Measurements from ENCODE around the gene JMJD1C.
A peak's percentile ranks its signal among the peaks of the same experiment; 100 is the strongest.
"Not testable (repeated sequence)": the region's sequence is repeated elsewhere in the genome, so short reads cannot be mapped to it uniquely, and the experiment has no call there.

JMJD1C gene, protein sequence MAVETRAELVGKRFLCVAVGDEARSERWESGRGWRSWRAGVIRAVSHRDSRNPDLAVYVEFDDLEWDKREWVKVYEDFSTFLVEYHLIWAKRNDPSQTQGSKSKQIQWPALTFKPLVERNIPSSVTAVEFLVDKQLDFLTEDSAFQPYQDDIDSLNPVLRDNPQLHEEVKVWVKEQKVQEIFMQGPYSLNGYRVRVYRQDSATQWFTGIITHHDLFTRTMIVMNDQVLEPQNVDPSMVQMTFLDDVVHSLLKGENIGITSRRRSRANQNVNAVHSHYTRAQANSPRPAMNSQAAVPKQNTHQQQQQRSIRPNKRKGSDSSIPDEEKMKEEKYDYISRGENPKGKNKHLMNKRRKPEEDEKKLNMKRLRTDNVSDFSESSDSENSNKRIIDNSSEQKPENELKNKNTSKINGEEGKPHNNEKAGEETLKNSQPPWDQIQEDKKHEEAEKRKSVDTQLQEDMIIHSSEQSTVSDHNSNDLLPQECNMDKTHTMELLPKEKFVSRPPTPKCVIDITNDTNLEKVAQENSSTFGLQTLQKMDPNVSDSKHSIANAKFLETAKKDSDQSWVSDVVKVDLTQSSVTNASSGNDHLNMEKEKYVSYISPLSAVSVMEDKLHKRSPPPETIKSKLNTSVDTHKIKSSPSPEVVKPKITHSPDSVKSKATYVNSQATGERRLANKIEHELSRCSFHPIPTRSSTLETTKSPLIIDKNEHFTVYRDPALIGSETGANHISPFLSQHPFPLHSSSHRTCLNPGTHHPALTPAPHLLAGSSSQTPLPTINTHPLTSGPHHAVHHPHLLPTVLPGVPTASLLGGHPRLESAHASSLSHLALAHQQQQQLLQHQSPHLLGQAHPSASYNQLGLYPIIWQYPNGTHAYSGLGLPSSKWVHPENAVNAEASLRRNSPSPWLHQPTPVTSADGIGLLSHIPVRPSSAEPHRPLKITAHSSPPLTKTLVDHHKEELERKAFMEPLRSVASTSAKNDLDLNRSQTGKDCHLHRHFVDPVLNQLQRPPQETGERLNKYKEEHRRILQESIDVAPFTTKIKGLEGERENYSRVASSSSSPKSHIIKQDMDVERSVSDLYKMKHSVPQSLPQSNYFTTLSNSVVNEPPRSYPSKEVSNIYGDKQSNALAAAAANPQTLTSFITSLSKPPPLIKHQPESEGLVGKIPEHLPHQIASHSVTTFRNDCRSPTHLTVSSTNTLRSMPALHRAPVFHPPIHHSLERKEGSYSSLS (N-terminal part only)

DNA sequence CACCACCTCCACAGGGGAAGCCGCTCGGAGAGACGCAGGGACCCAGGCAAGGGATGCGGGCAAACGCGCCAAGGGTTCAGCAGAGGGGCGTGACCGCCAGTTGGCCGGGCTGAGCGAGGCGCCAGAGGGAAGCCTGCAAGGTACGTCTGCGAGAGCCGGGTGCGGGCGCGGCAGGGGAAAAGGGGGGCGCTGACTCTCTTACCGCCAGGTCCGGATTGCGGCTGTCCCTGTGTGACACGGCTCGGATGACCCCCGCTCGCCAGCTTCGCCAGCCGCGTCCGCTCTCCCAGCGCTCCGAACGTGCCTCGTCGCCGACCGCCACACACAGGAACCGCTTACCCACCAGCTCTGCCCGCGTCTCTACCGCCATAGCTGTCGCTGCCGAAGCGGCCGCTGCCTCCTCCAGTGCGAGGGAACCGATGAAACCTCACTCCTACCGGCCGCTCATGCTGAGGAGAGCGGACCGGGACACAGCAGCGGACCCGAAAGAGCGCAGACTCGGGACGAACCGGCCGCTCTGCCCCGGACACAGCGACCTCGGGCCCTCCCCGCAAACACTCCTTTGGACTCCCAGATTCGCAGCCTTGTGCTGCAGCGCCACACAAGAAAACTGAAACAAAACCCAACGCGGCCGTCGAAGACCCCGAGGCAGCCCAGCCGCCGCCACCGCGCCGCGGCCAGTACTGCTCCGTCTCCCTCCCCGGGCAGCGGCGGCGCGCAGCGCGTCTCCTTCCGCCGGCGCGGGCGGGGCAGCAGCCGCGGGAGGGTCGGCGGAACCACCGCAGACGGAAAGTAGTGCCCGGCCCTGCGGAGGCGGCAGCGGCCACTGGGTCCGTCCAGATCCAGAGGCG is at the start of gene JMJD1C:
JMJD1C (minus strand) TSS at position 685 of the 851 bp plus-strand sequence; CDS start at position 370, 315 bp downstream.
- DNase-seq (ENCODE audit: low read depth in 2 of 3, low spot score in 1 of 3) = peak in 2 of 3 donors; percentile 21 to 51

- DNase-seq (ENCODE audit: low read depth in 2 of 3, low spot score in 1 of 3) = peak in 2 of 3 donors; percentile 7 to 18
Observed at GRCh38 chr10:63515002-63515763, 49.4 kb upstream of the JMJD1C start.

DNA sequence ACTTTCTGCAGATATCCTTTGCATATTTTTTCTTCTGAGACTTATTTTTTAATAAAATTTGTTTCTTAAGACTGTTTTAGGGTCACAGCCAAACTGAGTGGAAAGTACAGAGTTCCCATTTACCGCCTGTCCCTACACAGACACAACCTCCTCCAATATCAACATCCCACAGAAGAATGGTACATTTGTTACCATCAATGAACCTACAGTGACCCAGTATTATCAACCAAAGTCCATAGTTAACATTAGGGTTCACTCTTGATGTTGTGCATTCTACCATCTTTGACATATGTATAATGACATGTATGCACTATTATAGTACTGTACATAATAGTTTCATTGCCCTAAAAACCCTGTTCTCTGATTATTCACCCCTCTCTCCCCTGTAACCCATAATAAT is 40.8 kb upstream of the JMJD1C start:
- no peak for DNase-seq (ENCODE audit: low read depth in 2 of 3, low spot score in 1 of 3)

DNA sequence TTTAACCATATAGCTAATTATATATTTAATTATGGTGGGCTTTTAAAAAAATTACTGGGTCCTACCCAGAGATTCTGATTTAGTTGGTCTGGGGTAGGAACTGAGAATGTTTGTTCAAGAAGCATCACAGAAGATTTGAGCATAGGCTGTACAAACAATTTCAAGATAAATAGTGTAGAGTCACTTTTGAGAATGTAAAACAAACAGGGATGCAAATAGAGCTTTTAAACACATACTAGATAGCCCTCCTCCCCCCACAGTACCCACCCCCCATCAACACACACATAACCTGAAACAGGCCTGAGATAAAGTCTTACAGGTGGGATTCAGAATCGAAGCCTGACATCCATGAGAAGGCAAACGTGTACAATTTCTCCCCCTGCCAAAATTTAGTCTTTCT is 39.8 kb upstream of the JMJD1C start:
- DNase-seq (ENCODE audit: low read depth in 2 of 3, low spot score in 1 of 3) = no peak

DNA sequence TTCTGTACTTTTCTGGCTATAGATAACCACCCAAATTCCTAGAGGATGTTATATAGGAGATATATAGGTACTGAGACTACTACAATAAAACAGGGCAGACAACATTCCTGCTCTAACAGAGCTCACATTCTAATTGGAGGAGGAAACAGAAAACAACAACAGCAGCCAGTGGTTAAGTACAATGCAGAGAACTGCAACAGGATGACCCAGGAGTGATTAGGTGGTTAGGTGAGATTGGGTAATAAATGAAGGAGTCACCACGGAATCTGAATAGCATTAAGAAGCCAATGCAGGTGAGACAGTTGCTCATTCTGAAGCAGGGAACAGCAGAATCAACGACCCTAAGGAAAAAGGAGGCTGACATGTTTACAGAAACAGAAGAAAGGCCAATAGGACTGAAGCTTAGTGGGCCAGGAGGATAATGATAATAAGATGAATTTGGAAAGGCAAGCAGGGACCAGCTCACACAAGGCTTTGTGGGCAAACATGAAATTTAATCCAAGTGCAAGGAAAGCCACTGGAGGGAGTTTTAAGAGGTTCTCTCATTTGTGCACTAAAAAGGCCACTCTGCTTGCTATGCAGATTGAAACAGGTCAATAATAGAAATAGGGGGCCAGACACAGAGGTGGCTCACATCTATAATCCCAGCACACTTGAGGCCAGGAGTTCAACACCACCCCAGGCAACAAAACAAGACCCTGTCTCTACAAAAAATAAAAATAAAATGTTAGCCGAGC is 38.5 kb upstream of the JMJD1C start:
- DNase-seq (ENCODE audit: low read depth in 2 of 3, low spot score in 1 of 3) = no peak

DNA sequence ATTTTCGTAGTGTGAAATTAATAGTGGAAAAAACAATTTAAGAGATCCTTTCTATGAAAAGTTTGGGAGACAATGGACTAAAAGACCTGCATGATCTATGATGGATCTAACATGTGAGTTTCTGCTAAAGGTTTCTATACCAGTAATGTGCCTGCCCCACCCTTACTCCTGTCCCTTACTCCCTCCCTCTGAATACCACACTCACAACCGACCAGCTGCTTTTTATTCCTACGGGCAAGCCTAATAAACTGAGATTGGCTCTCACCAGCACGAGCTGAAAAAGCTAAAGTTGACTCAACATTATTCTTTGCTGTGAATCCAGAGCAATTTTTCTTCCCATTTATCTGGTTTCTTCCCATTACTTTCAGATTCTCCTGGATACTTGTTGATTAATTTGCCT is 37.6 kb upstream of the JMJD1C start:
- no peak for DNase-seq (ENCODE audit: low read depth in 2 of 3, low spot score in 1 of 3)

DNA sequence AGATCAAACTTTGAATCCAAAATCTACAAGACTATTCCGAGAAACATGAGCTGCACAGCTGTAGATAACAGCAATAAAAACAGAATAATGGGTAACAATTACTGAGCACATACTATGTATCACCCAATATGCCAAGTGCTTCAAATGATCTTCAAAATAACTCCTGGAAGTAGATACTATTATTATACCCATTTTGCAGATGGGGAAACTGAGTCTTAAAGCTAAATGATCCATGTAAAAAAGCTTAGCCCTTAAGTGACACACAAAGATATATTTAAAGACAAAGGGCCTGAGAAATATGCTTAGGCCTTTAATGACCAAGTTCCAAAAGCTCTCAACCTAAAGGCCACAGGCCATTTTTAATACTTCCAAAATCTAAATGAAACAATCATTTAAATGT is 37.1 kb upstream of the JMJD1C start:
- DNase-seq (ENCODE audit: low read depth in 2 of 3, low spot score in 1 of 3) = no peak

GRCh38 chr10:63501954-63502353 is 36.2 kb upstream of the JMJD1C start:
- DNase-seq (ENCODE audit: low read depth in 2 of 3, low spot score in 1 of 3) = no peak

- DNase-seq (ENCODE audit: low read depth in 2 of 3, low spot score in 1 of 3) = not testable (repeated sequence)
Observed at GRCh38 chr10:63500551-63500950, 34.8 kb upstream of the JMJD1C start.

DNA sequence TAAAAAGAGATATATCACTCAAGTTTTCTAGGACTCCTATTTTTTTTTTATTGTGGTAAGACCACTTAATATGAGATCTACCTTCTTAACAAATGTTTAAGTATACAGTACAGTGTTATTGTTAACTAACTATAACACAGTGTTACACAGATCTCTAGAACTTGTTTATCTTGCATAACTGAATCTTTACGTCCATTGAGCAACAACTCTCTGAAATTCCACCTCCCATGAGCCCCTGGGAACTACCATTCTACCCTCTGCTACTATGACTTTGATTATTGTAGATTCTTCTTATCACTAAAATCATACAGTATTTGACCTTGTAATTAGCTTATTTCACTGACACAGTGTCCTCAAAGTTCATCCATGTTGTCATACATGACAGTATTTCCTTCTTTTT is 32.9 kb upstream of the JMJD1C start:
- no peak for DNase-seq (ENCODE audit: low read depth in 2 of 3, low spot score in 1 of 3)

- no peak for DNase-seq (ENCODE audit: low read depth in 2 of 3, low spot score in 1 of 3)
Observed at GRCh38 chr10:63497321-63497720, 31.5 kb upstream of the JMJD1C start.

- no peak for DNase-seq (ENCODE audit: low read depth in 2 of 3, low spot score in 1 of 3)
Observed at GRCh38 chr10:63496561-63496960, 30.8 kb upstream of the JMJD1C start.

- DNase-seq (ENCODE audit: low read depth in 2 of 3, low spot score in 1 of 3) = no peak
Observed at GRCh38 chr10:63494951-63495350, 29.2 kb upstream of the JMJD1C start.

- DNase-seq (ENCODE audit: low read depth in 2 of 3, low spot score in 1 of 3) = no peak
Observed at GRCh38 chr10:63493004-63493403, 27.2 kb upstream of the JMJD1C start.

- not testable (repeated sequence) for DNase-seq (ENCODE audit: low read depth in 2 of 3, low spot score in 1 of 3)
Observed at GRCh38 chr10:63492317-63492690, 26.5 kb upstream of the JMJD1C start.

DNA sequence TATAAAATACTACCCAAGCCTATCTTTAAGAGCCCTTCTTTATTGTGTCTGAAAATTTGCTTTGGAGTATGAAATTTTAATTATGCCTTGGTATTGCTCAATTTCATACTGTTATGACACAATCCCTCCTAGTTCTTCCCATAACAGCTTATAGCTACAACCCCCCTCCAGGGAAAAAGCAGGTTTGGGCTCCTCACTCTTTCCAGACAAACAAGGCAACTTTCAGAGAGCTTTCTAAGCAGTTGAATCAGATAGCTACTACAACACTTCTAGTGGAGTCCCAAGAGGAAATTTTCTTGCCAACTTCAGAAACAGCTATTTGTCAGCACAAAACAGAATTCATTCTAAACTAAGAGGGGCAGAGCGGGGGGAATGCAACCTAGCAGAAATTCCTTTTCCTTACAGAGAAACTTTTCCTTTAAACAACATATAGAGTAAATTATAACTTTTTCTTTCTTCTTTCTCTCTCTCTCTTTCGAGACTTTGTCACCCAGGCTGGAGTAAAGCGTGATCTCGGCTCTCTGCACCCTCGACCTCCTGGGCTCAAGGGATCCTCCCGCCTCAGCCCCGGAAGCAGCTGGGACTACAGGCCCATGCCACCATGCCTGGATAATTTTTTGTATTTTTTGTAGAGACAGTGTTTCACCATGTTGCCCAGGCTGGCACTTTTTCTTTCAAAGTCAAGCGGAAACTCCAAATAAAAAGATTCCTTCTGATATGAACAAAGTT is 26.0 kb upstream of the JMJD1C start:
- DNase-seq (ENCODE audit: low read depth in 2 of 3, low spot score in 1 of 3) = no peak

DNA sequence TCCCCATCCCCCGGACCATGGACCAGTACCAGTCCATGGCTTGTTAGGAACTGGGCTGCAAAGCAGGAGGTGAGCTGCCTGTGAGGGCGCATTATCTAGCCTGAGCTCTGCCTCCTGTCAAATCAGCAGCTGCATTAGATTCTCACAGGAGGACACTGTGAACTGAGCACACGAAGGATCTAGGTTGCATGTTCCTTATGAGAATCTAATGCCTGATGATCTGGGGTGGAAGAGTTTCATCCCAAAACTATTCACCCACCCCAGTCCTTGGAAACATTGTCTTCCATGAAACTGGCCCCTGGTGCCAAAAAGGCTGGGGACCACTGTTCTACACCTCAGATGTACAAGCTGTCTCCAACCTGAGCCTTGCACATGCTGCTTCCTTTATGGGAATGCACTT is 24.1 kb upstream of the JMJD1C start:
- no peak for DNase-seq (ENCODE audit: low read depth in 2 of 3, low spot score in 1 of 3)

GRCh38 chr10:63487990-63488389 is 22.2 kb upstream of the JMJD1C start:
- no peak for DNase-seq (ENCODE audit: low read depth in 2 of 3, low spot score in 1 of 3)
